PFSK-1 (cell line): ENCODE measurements around the gene SLC35A4.

Source experiments
- FOXP2 ChIP-seq: optimal IDR thresholded peaks from 2 replicates; pipeline ENCODE3; 2011; ENCODE audit warnings: borderline replicate concordance, control low read depth, inconsistent platforms; ENCODE audit not compliant: insufficient read depth; ENCODE audit errors: extremely low read length, extremely low read depth
- POLR2AphosphoS5 ChIP-seq: IDR thresholded peaks from 2 replicates; pipeline ENCODE4 v1.6.1; 2012; ENCODE audit warnings: low read depth, mild to moderate bottlenecking, control low read depth, low read length, moderate library complexity
- SIN3A ChIP-seq: IDR thresholded peaks from 2 replicates; pipeline ENCODE4 v1.6.1; 2012; ENCODE audit warnings: mild to moderate bottlenecking, low read length, moderate library complexity, borderline replicate concordance; ENCODE audit not compliant: insufficient read depth
- TAF1 ChIP-seq: IDR thresholded peaks from 2 replicates; pipeline ENCODE4 v1.6.1; 2012; ENCODE audit warnings: low read length, control low read depth, borderline replicate concordance; ENCODE audit not compliant: insufficient read depth
- TF ChIP-seq, protein P1 (sequence below), 2 experiments: IDR thresholded peaks; 2 replicates each; pipeline versions ENCODE4 v1.6.1 to v1.8.0; 2011 to 2012; ENCODE audit warnings: low read depth in 2 of 2, low read length in 2 of 2, control low read depth in 1 of 2, inconsistent platforms in 1 of 2, mild to moderate bottlenecking in 1 of 2, moderate library complexity in 1 of 2; ENCODE audit not compliant: insufficient read depth in 1 of 2

The SLC35A4 gene

DNA sequence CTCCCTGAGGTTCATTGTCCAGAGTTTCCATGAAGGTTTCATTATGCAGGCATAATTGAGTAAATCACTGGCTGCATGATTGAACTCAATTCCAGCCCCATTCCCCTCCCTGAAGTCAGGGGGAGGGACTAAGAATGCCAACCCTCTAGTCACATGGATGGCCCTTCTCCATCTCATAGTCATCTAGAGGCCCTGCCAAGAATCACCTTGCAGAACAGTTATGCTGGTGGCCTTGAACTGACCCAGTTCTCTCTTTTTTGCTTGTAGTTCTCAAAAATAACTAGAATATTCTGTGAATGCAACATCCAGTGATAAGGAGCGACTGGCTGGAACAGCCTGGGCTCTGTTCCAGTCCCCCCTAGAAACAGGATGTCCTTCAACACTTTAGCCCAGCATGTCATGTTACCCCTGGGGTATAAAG is 31.7 kb downstream of the SLC35A4 start:
- TF ChIP-seq, protein P1, sequence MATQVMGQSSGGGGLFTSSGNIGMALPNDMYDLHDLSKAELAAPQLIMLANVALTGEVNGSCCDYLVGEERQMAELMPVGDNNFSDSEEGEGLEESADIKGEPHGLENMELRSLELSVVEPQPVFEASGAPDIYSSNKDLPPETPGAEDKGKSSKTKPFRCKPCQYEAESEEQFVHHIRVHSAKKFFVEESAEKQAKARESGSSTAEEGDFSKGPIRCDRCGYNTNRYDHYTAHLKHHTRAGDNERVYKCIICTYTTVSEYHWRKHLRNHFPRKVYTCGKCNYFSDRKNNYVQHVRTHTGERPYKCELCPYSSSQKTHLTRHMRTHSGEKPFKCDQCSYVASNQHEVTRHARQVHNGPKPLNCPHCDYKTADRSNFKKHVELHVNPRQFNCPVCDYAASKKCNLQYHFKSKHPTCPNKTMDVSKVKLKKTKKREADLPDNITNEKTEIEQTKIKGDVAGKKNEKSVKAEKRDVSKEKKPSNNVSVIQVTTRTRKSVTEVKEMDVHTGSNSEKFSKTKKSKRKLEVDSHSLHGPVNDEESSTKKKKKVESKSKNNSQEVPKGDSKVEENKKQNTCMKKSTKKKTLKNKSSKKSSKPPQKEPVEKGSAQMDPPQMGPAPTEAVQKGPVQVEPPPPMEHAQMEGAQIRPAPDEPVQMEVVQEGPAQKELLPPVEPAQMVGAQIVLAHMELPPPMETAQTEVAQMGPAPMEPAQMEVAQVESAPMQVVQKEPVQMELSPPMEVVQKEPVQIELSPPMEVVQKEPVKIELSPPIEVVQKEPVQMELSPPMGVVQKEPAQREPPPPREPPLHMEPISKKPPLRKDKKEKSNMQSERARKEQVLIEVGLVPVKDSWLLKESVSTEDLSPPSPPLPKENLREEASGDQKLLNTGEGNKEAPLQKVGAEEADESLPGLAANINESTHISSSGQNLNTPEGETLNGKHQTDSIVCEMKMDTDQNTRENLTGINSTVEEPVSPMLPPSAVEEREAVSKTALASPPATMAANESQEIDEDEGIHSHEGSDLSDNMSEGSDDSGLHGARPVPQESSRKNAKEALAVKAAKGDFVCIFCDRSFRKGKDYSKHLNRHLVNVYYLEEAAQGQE (IDR thresholded peaks at IDR 0.05; ENCODE audit: insufficient read depth in 1 of 2, low read depth in 2 of 2, low read length in 2 of 2): no peak
- TF ChIP-seq TAF1 (no peak), FOXP2 (no peak), POLR2AphosphoS5 (no peak), SIN3A (no peak)

DNA sequence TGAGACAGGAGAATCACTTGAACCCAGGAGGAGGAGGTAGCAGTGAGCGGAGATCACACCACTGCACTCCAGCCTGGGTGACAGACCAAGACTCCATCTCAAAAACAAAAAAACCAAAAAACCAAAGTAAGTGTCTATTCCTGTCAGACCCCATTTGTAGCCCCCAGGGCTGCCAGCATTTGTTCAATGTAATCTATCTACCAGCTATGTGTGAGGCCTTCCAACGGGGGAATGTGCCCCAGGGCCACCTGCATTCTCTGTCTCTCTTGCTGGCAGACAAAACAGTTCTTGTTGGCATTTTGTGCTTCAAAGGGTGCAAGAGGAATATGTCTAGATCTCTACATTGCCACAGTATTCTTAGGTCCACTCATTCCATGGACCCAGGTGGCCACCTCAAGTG is 34.2 kb downstream of the SLC35A4 start:
- TF ChIP-seq FOXP2: no peak
- TF ChIP-seq POLR2AphosphoS5: no peak
- TF ChIP-seq SIN3A: no peak
- TF ChIP-seq, protein P1 (IDR thresholded peaks at IDR 0.05; ENCODE audit: insufficient read depth in 1 of 2, low read depth in 2 of 2, low read length in 2 of 2): no peak
- no peak for TF ChIP-seq TAF1

DNA sequence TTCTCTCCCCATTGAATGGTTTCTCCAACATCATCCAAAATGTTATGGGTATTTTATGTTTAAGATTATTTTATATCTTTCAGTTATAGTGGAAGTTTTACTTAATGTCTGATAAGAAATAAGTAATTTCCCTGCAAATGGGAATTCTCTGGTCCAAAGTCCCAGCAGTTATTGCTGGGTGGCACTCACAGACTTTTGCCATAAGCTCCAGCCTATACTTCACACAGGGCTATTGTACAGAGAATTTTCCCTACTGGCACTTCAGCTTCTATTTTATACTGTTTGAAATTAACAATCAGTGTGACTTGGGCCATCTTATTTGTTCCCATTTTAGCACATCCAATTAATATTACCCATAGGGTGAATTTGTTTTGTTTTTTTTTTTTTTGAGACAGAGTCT is 35.5 kb downstream of the SLC35A4 start:
- TF ChIP-seq SIN3A (no peak), TAF1 (no peak), POLR2AphosphoS5 (no peak), FOXP2 (no peak)
- TF ChIP-seq, protein P1 (IDR thresholded peaks at IDR 0.05; ENCODE audit: insufficient read depth in 1 of 2, low read depth in 2 of 2, low read length in 2 of 2): no peak

DNA sequence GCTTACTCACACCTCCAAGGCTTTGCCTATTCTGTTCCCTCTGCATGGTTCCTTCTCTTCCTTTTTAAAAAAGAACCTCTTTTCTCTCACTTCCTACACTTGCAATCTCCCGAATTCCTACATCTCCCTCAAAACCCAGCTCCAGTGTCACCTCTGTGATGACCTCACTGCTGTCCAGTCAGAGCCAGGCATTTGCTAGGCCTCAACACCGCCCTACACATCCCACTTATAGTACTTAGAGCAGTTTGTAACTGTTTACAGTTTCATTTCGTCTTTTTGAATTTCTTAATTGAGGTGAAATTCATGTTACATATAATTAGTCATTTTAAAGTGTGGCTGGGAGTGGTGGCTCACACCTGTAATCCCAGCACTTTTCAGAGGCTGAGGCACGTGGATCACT is 37.5 kb downstream of the SLC35A4 start:
- TF ChIP-seq, protein P1 (IDR thresholded peaks at IDR 0.05; ENCODE audit: insufficient read depth in 1 of 2, low read depth in 2 of 2, low read length in 2 of 2): no peak
- TF ChIP-seq POLR2AphosphoS5: no peak
- TF ChIP-seq TAF1: no peak
- TF ChIP-seq SIN3A: no peak
- no peak for TF ChIP-seq FOXP2

DNA sequence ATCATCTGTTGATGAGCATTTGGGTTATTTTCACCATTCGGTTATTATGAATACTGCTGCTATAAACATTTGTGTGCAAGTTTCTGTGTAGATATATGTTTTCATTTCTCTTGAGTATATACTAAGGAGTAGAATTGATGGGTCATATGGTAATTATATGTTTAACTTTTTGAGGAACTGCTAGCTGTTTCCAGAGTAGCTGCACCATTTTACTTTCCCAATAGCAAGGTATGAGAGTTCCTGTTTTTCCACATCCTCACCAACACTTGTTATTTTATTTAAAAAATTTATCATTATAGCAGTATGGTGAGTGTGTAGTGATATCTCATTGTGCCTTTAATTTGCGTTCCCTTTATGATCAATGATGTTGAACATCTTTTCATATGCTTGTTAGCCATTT is 39.1 kb downstream of the SLC35A4 start:
- TF ChIP-seq SIN3A (no peak), POLR2AphosphoS5 (no peak), TAF1 (no peak)
- TF ChIP-seq, protein P1 (IDR thresholded peaks at IDR 0.05; ENCODE audit: insufficient read depth in 1 of 2, low read depth in 2 of 2, low read length in 2 of 2): no peak
